ENCODE results near the gene SCAF1. TPM values are rescaled to one million over a fixed set of nuclear protein-coding genes. Genes with fewer than 3 reads are reported as not detected.
A peak's percentile ranks its signal among the peaks of the same experiment; 100 is the strongest.

Gene SCAF1
- total and polyA plus RNA-seq, 2 experiments from 2014 or later, result 19.7 to 53.7 TPM

DNA sequence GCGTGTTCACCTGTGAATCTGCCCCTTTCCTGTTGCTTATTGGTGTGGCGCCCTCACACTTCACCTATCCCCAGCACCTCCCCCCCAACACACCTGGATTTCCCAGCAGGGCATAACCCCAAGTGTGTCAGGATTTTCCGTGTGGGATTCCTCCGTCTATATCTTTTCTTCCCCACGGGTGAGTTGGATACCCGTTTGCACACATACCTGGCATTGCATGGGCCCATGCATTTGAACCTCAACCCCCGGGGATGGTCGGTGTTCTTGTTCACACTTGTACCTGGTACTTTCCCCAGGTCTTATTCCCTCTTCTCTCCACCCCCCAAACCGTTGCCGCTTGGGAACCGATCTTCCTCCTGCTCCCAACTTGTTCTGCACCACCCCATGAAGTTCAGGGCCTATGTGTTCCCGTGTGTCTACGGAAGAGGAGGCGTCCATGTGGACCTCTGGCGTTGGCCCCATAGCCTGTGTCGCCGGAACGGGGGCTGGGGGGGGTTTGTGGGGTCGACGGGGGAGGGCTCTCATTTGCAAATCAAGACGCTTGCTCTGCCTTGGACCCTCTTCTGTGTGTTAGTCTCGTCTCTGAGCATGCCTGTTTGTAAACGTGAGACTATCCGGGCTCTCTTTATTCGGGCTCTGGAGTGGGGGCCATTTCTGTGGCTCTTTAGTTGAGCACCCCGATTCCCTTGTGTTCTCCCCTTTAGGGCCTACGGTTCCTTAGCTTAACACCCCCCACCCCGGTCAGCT, 49.4 kb upstream of the SCAF1 start:
- peaks cover 12% of the 10 kb centered on the region for H3K4me1 Mint-ChIP-seq
- Histone ChIP-seq H3K4me1 (ENCODE audit: insufficient read depth) (peaks cover 9% of the 10 kb centered on the region), H3F3A (replicated peaks; ENCODE audit: low read depth) (peaks cover 24% of the 10 kb centered on the region), H2AFZ (no peak overlapping the region), H3K27ac (ENCODE audit: low read depth) (peak overlapping the region; percentile 99), H3K9me2 (ENCODE audit: insufficient read depth) (no peaks in the 10 kb centered on the region), H3K27me3 (ENCODE audit: insufficient read depth) (no peaks in the 10 kb centered on the region), H3K79me2 (replicated peaks; ENCODE audit: insufficient read depth) (peaks cover 40% of the 10 kb centered on the region), H3K4me2 (peak overlapping the region; percentile 88), H3K36me3 (ENCODE audit: insufficient read depth) (peaks cover 8% of the 10 kb centered on the region; the same call in 1 of the 2 replicates), H4K20me1 (replicated peaks; ENCODE audit: insufficient read depth) (no peaks in the 10 kb centered on the region; the same call in 1 of the 2 replicates), H3K4me3 (peak overlapping the region; percentile 99)
- peak overlapping the region; percentile 90 for H3K4me3 Mint-ChIP-seq
- H3K9me3 Mint-ChIP-seq, result no peaks in the 10 kb centered on the region; the same call in 2 of the 3 replicates
- no peak for TF ChIP-seq STAT1 (IDR thresholded peaks at IDR 0.05; ENCODE audit: unreplicated experiment)
- TF ChIP-seq CREB1 (CRISPR knock-in tag; IDR thresholded peaks at IDR 0.05; ENCODE audit: low read depth), result no peak
- TF ChIP-seq, protein P1, sequence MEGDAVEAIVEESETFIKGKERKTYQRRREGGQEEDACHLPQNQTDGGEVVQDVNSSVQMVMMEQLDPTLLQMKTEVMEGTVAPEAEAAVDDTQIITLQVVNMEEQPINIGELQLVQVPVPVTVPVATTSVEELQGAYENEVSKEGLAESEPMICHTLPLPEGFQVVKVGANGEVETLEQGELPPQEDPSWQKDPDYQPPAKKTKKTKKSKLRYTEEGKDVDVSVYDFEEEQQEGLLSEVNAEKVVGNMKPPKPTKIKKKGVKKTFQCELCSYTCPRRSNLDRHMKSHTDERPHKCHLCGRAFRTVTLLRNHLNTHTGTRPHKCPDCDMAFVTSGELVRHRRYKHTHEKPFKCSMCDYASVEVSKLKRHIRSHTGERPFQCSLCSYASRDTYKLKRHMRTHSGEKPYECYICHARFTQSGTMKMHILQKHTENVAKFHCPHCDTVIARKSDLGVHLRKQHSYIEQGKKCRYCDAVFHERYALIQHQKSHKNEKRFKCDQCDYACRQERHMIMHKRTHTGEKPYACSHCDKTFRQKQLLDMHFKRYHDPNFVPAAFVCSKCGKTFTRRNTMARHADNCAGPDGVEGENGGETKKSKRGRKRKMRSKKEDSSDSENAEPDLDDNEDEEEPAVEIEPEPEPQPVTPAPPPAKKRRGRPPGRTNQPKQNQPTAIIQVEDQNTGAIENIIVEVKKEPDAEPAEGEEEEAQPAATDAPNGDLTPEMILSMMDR (conservative IDR thresholded peaks at IDR 0.05; ENCODE audit: low read depth in 2 of 2), result no peak
- no peak for TF ChIP-seq EZH2 (IDR thresholded peaks at IDR 0.05; ENCODE audit: low read depth, unreplicated experiment)
- TF ChIP-seq JUNB (IDR thresholded peaks at IDR 0.05; ENCODE audit: unreplicated experiment), result no peak
- no peak; the same call in 1 of the 2 replicates for TF ChIP-seq POLR2AphosphoS5 (IDR thresholded peaks at IDR 0.05; ENCODE audit: low read depth)
- TF ChIP-seq REST (IDR thresholded peaks at IDR 0.05; ENCODE audit: unreplicated experiment), result no peak
- no peak for TF ChIP-seq ZNF331 (CRISPR knock-in tag; IDR thresholded peaks at IDR 0.05; ENCODE audit: low read depth)
- TF ChIP-seq NANOG (IDR thresholded peaks at IDR 0.05; ENCODE audit: borderline replicate concordance), result no peak
- TF ChIP-seq EZH2phosphoT487 (IDR thresholded peaks at IDR 0.05; ENCODE audit: unreplicated experiment), result no peak
- TF ChIP-seq, protein P2, sequence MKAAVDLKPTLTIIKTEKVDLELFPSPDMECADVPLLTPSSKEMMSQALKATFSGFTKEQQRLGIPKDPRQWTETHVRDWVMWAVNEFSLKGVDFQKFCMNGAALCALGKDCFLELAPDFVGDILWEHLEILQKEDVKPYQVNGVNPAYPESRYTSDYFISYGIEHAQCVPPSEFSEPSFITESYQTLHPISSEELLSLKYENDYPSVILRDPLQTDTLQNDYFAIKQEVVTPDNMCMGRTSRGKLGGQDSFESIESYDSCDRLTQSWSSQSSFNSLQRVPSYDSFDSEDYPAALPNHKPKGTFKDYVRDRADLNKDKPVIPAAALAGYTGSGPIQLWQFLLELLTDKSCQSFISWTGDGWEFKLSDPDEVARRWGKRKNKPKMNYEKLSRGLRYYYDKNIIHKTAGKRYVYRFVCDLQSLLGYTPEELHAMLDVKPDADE (IDR thresholded peaks at IDR 0.05), result no peak
- no peak for TF ChIP-seq ZNF114 (CRISPR knock-in tag; IDR thresholded peaks at IDR 0.05)
- no peak for TF ChIP-seq ZNF462 (CRISPR knock-in tag; IDR thresholded peaks at IDR 0.05)
- peak overlapping the region; percentile 90 for H3K27ac Mint-ChIP-seq
- ATAC-seq (peak; percentile 0; the same call in 1 of the 3 replicates), DNase-seq (ENCODE audit: low spot score) (peak; percentile 69)
- peaks cover 22% of the 10 kb centered on the region for H3K27me3 Mint-ChIP-seq (ENCODE audit: insufficient read depth, low read depth, poor library complexity)
- H3K36me3 Mint-ChIP-seq (ENCODE audit: low read depth), result peaks cover 29% of the 10 kb centered on the region

All from GM23338 (cell line).